Measurements from ENCODE around the gene DZIP1L. TPM values are rescaled to one million over a fixed set of nuclear protein-coding genes. Genes with fewer than 3 reads are reported as not detected.
"Not testable (repeated sequence)": the region's sequence is repeated elsewhere in the genome, so short reads cannot be mapped to it uniquely, and the experiment has no call there.

The DZIP1L gene
- total RNA-seq, 1 donor from 2014 or later, result 23.4 TPM

GRCh38 chr3:138148503-138148902 lies 33.1 kb upstream of the DZIP1L start:
- Mint-ChIP-seq H3K4me1 (ENCODE audit: unreplicated experiment) (no peaks in the 10 kb centered on the region), H3K4me3 (ENCODE audit: unreplicated experiment) (no peak overlapping the region), H3K27ac (ENCODE audit: unreplicated experiment) (no peak overlapping the region), H3K9me3 (ENCODE audit: unreplicated experiment) (no peaks in the 10 kb centered on the region), H3K27me3 (ENCODE audit: unreplicated experiment) (peaks cover 39% of the 10 kb centered on the region), H3K36me3 (ENCODE audit: unreplicated experiment) (no peaks in the 10 kb centered on the region)
- DNase-seq (ENCODE audit: extremely low spot score, unreplicated experiment), result no peak
- no peak for TF ChIP-seq CTCF (IDR thresholded peaks at IDR 0.05)

- H3K36me3 Mint-ChIP-seq (ENCODE audit: unreplicated experiment); H3K4me1 Mint-ChIP-seq (ENCODE audit: unreplicated experiment); H3K4me3 Mint-ChIP-seq (ENCODE audit: unreplicated experiment); H3K9me3 Mint-ChIP-seq (ENCODE audit: unreplicated experiment); H3K27ac Mint-ChIP-seq (ENCODE audit: unreplicated experiment); DNase-seq (ENCODE audit: extremely low spot score, unreplicated experiment): not testable (repeated sequence)
- H3K27me3 Mint-ChIP-seq (ENCODE audit: unreplicated experiment), result peaks cover 22% of the 10 kb centered on the region
Observed at GRCh38 chr3:138142181-138142580, 26.8 kb upstream of the DZIP1L start.

- DNase-seq (ENCODE audit: extremely low spot score, unreplicated experiment), result no peak
- no peaks in the 10 kb centered on the region for H3K4me1 Mint-ChIP-seq (ENCODE audit: unreplicated experiment)
- peaks cover 25% of the 10 kb centered on the region for H3K27me3 Mint-ChIP-seq (ENCODE audit: unreplicated experiment)
- no peak for TF ChIP-seq CTCF (IDR thresholded peaks at IDR 0.05)
- H3K36me3 Mint-ChIP-seq (ENCODE audit: unreplicated experiment), result no peaks in the 10 kb centered on the region
- no peaks in the 10 kb centered on the region for H3K9me3 Mint-ChIP-seq (ENCODE audit: unreplicated experiment)
- no peak overlapping the region for H3K27ac Mint-ChIP-seq (ENCODE audit: unreplicated experiment)
- no peak overlapping the region for H3K4me3 Mint-ChIP-seq (ENCODE audit: unreplicated experiment)
Observed at GRCh38 chr3:138140940-138141339, 25.5 kb upstream of the DZIP1L start.

DNA sequence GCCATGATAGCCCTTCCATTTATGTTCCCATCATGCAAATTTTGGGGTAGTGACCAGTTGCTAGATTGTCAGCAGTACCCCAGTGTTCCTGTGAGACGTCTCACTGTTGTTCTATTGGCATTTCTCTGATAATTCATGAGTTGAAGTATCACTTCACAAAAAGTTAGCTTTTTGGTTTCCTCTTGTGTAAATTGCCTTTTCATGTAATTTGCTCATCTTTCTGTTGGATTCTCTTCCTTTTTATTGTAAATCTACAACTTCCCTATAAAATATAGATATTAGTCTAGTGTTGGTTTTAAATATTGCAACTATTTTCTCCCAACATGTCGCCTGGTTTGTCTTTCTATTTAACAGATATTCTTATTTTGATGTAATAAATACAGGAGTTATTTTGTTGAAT lies 24.3 kb upstream of the DZIP1L start:
- Mint-ChIP-seq H3K27ac (ENCODE audit: unreplicated experiment) (no peak overlapping the region), H3K9me3 (ENCODE audit: unreplicated experiment) (no peaks in the 10 kb centered on the region), H3K27me3 (ENCODE audit: unreplicated experiment) (peaks cover 29% of the 10 kb centered on the region), H3K4me1 (ENCODE audit: unreplicated experiment) (no peaks in the 10 kb centered on the region), H3K4me3 (ENCODE audit: unreplicated experiment) (no peak overlapping the region), H3K36me3 (ENCODE audit: unreplicated experiment) (no peaks in the 10 kb centered on the region)
- no peak for TF ChIP-seq CTCF (IDR thresholded peaks at IDR 0.05)
- DNase-seq (ENCODE audit: extremely low spot score, unreplicated experiment), result no peak

DNA sequence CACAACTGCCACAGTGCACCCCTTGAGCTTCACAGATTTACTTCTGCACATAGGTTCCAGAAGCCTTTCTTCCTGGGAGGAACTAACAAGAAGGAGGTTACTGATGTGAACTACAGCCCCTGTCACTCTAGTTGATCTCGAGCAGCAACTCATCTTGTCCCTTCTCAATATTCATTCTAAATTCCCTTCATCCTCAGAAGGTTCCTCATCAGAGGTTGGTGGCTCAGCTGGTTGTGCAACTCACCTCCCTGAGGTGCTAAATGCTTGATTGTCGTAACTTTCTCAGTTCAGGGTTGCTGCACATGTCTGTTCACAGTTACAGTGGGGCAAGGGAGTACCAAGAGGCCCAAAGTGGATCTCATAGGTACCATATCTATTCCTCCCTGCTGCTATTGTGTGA lies 22.5 kb upstream of the DZIP1L start:
- no peak for TF ChIP-seq CTCF (IDR thresholded peaks at IDR 0.05)
- no peak for DNase-seq (ENCODE audit: extremely low spot score, unreplicated experiment)
- Mint-ChIP-seq H3K4me3 (ENCODE audit: unreplicated experiment) (no peak overlapping the region), H3K4me1 (ENCODE audit: unreplicated experiment) (no peaks in the 10 kb centered on the region), H3K9me3 (ENCODE audit: unreplicated experiment) (no peaks in the 10 kb centered on the region), H3K36me3 (ENCODE audit: unreplicated experiment) (no peaks in the 10 kb centered on the region), H3K27me3 (ENCODE audit: unreplicated experiment) (peaks cover 36% of the 10 kb centered on the region), H3K27ac (ENCODE audit: unreplicated experiment) (no peak overlapping the region)

DNA sequence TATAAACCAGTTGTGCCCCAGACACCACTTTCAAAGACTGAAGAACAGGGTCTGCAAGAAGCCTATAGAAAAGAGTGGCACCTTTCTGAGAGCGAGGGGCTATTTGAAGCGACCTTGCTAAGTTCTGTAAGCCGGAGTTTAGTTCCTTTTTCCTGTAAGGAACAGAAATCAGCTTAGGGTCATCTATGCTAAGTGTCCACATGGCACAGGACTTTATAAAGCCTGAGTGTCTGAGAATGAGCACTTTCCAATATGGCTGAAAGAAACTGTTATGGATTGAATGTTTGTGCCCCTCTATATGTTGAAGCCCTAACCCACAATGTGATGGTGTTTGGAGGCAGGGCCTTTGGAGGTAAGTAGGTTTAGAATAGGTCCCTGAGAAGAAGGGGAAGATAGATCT lies 20.8 kb upstream of the DZIP1L start:
- Mint-ChIP-seq H3K27ac (ENCODE audit: unreplicated experiment) (no peak overlapping the region), H3K4me3 (ENCODE audit: unreplicated experiment) (no peak overlapping the region), H3K9me3 (ENCODE audit: unreplicated experiment) (no peaks in the 10 kb centered on the region), H3K4me1 (ENCODE audit: unreplicated experiment) (no peaks in the 10 kb centered on the region), H3K27me3 (ENCODE audit: unreplicated experiment) (peaks cover 50% of the 10 kb centered on the region), H3K36me3 (ENCODE audit: unreplicated experiment) (no peaks in the 10 kb centered on the region)
- no peak for DNase-seq (ENCODE audit: extremely low spot score, unreplicated experiment)
- TF ChIP-seq CTCF (IDR thresholded peaks at IDR 0.05), result no peak
